GM21529 (cell line): ENCODE data around the gene PRCP.
A peak's percentile ranks its signal among the peaks of the same experiment; 100 is the strongest.
"Not testable (repeated sequence)": the region's sequence is repeated elsewhere in the genome, so short reads cannot be mapped to it uniquely, and the experiment has no call there.

Experiments used
- ATAC-seq: cut with Tn5 transposase; IDR thresholded peaks from one replicate; pipeline ENCODE4 v1.9.1; 2021; ENCODE audit not compliant: unreplicated experiment

Gene PRCP

GRCh38 chr11:82900277-82901164 lies at the start of gene PRCP:
Gene PRCP, minus strand, starts transcription at chr11:82900430. Its CDS starts 28 bp downstream, at chr11:82900402.
- ATAC-seq: peak; percentile 77

- ATAC-seq: no peak
Observed at GRCh38 chr11:82949352-82949751, 49.1 kb upstream of the PRCP start.

- ATAC-seq: no peak
Observed at GRCh38 chr11:82945682-82946081, 45.5 kb upstream of the PRCP start.

GRCh38 chr11:82945041-82945440 lies 44.8 kb upstream of the PRCP start:
- ATAC-seq: not testable (repeated sequence)

GRCh38 chr11:82944198-82944597 lies 44.0 kb upstream of the PRCP start:
- no peak for ATAC-seq

GRCh38 chr11:82943430-82943829 lies 43.2 kb upstream of the PRCP start:
- ATAC-seq: not testable (repeated sequence)

GRCh38 chr11:82942376-82942775 lies 42.1 kb upstream of the PRCP start:
- ATAC-seq: no peak

- no peak for ATAC-seq
Observed at GRCh38 chr11:82939456-82939855, 39.2 kb upstream of the PRCP start.

- no peak for ATAC-seq
Observed at GRCh38 chr11:82937554-82937953, 37.3 kb upstream of the PRCP start.

- no peak for ATAC-seq
Observed at GRCh38 chr11:82936261-82936660, 36.0 kb upstream of the PRCP start.

- no peak for ATAC-seq
Observed at GRCh38 chr11:82932564-82932963, 32.3 kb upstream of the PRCP start.

GRCh38 chr11:82930734-82931133 lies 30.5 kb upstream of the PRCP start:
- no peak for ATAC-seq

GRCh38 chr11:82930229-82930628 lies 30.0 kb upstream of the PRCP start:
- peak; percentile 50 for ATAC-seq

- no peak for ATAC-seq
Observed at GRCh38 chr11:82929121-82929520, 28.9 kb upstream of the PRCP start.

- peak; percentile 80 for ATAC-seq
Observed at GRCh38 chr11:82927264-82927880, 27.1 kb upstream of the PRCP start.

GRCh38 chr11:82924522-82925224 lies 24.4 kb upstream of the PRCP start:
- no peak for ATAC-seq

GRCh38 chr11:82922396-82923173 lies 22.4 kb upstream of the PRCP start:
- ATAC-seq: not testable (repeated sequence)

- not testable (repeated sequence) for ATAC-seq
Observed at GRCh38 chr11:82920227-82920626, 20.0 kb upstream of the PRCP start.

GRCh38 chr11:82919786-82920185 lies 19.6 kb upstream of the PRCP start:
- ATAC-seq: not testable (repeated sequence)

GRCh38 chr11:82909015-82909640 lies 8.9 kb upstream of the PRCP start:
- ATAC-seq: no peak
